ENCODE results near the gene FTL. TPM values are rescaled to one million over a fixed set of nuclear protein-coding genes. Genes with fewer than 3 reads are reported as not detected.

Gene FTL
- total and polyA plus RNA-seq, 5 donors from 2014 or later = 575 to 5,675 (median 4,460) TPM

DNA sequence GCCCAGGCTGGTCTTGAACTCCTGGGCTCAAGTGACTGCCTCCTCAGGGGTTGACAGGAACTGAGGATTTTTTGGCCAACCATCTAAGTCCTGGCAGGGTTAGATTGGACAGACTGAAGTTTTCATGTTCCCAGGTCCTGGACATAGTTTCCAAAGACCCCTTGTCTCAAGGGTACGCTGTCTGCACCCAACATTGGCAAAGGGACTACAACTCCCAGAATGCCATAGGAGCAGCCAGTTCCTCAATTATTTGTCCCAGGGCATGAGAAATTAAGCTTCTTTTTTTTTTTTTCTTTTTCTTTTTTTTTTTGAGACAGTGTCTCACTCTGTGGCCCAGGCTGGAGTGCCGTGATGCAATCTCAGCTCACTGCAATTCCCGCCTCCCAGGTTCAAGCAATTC, 21.1 kb downstream of the FTL start:
- Mint-ChIP-seq H3K27ac (no peak overlapping the region), H3K4me1 (peaks cover 0 to 19% (median 5%) of the 10 kb centered on the region in 4 donors), H3K27me3 (no peaks in the 10 kb centered on the region), H3K4me3 (no peak overlapping the region), H3K9me3 (no peaks in the 10 kb centered on the region), H3K36me3 (peaks cover 34% of the 10 kb centered on the region)
- Histone ChIP-seq H3K36me3 (ENCODE audit: control insufficient read depth, insufficient read depth, low read length) (peaks cover 12% of the 10 kb centered on the region), H3K4me1 (ENCODE audit: control insufficient read depth, insufficient read depth, low read length, poor library complexity, severe bottlenecking) (no peaks in the 10 kb centered on the region), H3K4me3 (ENCODE audit: low read depth, low read length) (no peak overlapping the region), H3K27ac (ENCODE audit: insufficient read depth, low read length, poor library complexity, severe bottlenecking) (no peak overlapping the region), H3K27me3 (ENCODE audit: control insufficient read depth, insufficient read depth, low read length) (no peaks in the 10 kb centered on the region), H3K9me3 (ENCODE audit: control insufficient read depth in 2 of 2, low read length in 2 of 2) (no peaks in the 10 kb centered on the region)
- ATAC-seq (ENCODE audit: low read depth in 2 of 2) = no peak
- DNase-seq = no peak

DNA sequence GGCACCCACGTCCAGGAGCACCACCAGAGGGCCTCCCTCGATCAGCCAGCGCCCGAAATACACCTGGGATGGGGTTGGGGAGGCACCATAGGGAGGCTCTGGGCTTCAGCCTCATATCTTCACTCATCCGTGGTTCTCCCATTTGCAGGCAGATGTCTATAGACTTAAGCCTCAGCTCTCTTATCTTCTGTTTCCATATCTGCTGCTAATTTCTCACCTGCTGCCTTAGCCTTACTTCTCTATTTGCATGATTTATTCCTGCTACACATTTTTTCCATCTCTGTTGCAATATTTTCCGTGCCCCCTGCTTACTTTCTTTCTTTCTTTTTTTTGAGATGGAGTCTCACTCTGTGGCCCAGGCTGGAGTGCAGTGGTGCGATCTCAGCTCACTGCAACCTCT, 22.2 kb downstream of the FTL start:
- Mint-ChIP-seq H3K27me3 (no peaks in the 10 kb centered on the region), H3K9me3 (no peaks in the 10 kb centered on the region), H3K4me3 (peak overlapping the region in 1 of 4 donors; percentile 24), H3K4me1 (peaks cover 1 to 26% (median 8%) of the 10 kb centered on the region in 4 donors), H3K27ac (peak overlapping the region in 1 of 3 donors; percentile 36), H3K36me3 (peaks cover 25% of the 10 kb centered on the region)
- Histone ChIP-seq H3K27me3 (ENCODE audit: control insufficient read depth, insufficient read depth, low read length) (no peaks in the 10 kb centered on the region), H3K27ac (ENCODE audit: insufficient read depth, low read length, poor library complexity, severe bottlenecking) (no peak overlapping the region), H3K36me3 (ENCODE audit: control insufficient read depth, insufficient read depth, low read length) (peaks cover 12% of the 10 kb centered on the region), H3K9me3 (ENCODE audit: control insufficient read depth in 2 of 2, low read length in 2 of 2) (no peaks in the 10 kb centered on the region), H3K4me1 (ENCODE audit: control insufficient read depth, insufficient read depth, low read length, poor library complexity, severe bottlenecking) (peaks cover 11% of the 10 kb centered on the region), H3K4me3 (ENCODE audit: low read depth, low read length) (no peak overlapping the region)
- ATAC-seq (ENCODE audit: low read depth in 2 of 2) (no peak), DNase-seq (no peak)

- Mint-ChIP-seq H3K27me3 (no peaks in the 10 kb centered on the region), H3K9me3 (no peaks in the 10 kb centered on the region), H3K4me1 (peaks cover 4 to 30% (median 15%) of the 10 kb centered on the region in 4 donors), H3K4me3 (peak overlapping the region in 1 of 4 donors; percentile 43), H3K36me3 (peaks cover 19% of the 10 kb centered on the region), H3K27ac (peak overlapping the region in 1 of 3 donors; percentile 93)
- Histone ChIP-seq H3K27me3 (ENCODE audit: control insufficient read depth, insufficient read depth, low read length) (no peaks in the 10 kb centered on the region), H3K9me3 (ENCODE audit: control insufficient read depth in 2 of 2, low read length in 2 of 2) (no peaks in the 10 kb centered on the region), H3K4me1 (ENCODE audit: control insufficient read depth, insufficient read depth, low read length, poor library complexity, severe bottlenecking) (peaks cover 18% of the 10 kb centered on the region), H3K36me3 (ENCODE audit: control insufficient read depth, insufficient read depth, low read length) (peaks cover 8% of the 10 kb centered on the region), H3K27ac (ENCODE audit: insufficient read depth, low read length, poor library complexity, severe bottlenecking) (no peak overlapping the region), H3K4me3 (ENCODE audit: low read depth, low read length) (no peak overlapping the region)
- ATAC-seq (ENCODE audit: low read depth in 2 of 2) (no peak), DNase-seq (no peak)
These were observed 23.2 kb downstream of the FTL start for GRCh38 chr19:48988286-48988685.

GRCh38 chr19:48988860-48989259, 23.8 kb downstream of the FTL start:
- Mint-ChIP-seq H3K27ac (no peak overlapping the region), H3K27me3 (no peaks in the 10 kb centered on the region), H3K36me3 (peaks cover 17% of the 10 kb centered on the region), H3K9me3 (no peaks in the 10 kb centered on the region), H3K4me1 (peaks cover 4 to 36% (median 19%) of the 10 kb centered on the region in 4 donors), H3K4me3 (no peak overlapping the region)
- ATAC-seq (ENCODE audit: low read depth in 2 of 2) (no peak), DNase-seq (no peak)
- H3K27me3 ChIP-seq (ENCODE audit: control insufficient read depth, insufficient read depth, low read length) = no peaks in the 10 kb centered on the region
- H3K36me3 ChIP-seq (ENCODE audit: control insufficient read depth, insufficient read depth, low read length) = peaks cover 4% of the 10 kb centered on the region
- H3K9me3 ChIP-seq (ENCODE audit: control insufficient read depth in 2 of 2, low read length in 2 of 2) = no peaks in the 10 kb centered on the region
- no peak overlapping the region for H3K27ac ChIP-seq (ENCODE audit: insufficient read depth, low read length, poor library complexity, severe bottlenecking)
- H3K4me1 ChIP-seq (ENCODE audit: control insufficient read depth, insufficient read depth, low read length, poor library complexity, severe bottlenecking) = peaks cover 19% of the 10 kb centered on the region
- no peak overlapping the region for H3K4me3 ChIP-seq (ENCODE audit: low read depth, low read length)

DNA sequence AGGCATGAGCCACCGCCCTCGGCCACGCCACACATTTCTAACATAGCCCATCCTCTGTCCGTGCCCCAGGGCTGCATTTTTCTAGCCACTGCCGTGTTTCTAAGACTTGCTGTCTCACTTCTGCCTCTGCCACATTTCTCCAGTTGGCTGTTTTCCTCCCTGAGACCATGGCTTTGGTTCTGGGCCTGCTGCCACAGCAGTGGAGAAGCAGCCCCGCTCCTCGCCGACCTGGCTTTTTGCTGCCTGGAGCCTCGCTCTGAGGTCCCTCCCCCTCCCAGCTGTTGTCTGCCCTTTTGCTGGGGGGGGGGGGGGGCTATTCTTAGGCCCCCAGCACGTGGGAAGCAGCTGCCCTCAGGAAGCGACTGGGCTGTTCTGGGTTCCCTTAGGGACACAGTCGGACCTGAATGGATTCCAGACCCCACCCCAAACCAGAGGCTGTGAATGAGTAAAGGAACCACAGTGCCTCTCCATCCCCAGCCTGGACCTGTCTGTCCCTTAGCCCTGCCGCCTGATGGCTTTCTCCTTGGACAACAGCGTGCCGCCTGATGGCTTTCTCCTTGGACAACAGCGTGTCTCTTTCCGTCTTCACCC, 24.7 kb downstream of the FTL start:
- peaks cover 29% of the 10 kb centered on the region for H3K4me1 ChIP-seq (ENCODE audit: control insufficient read depth, insufficient read depth, low read length, poor library complexity, severe bottlenecking)
- no peak for ATAC-seq (ENCODE audit: low read depth in 2 of 2)
- peak overlapping the region in 2 of 4 donors; percentile 29 to 43 for H3K4me3 Mint-ChIP-seq

DNA sequence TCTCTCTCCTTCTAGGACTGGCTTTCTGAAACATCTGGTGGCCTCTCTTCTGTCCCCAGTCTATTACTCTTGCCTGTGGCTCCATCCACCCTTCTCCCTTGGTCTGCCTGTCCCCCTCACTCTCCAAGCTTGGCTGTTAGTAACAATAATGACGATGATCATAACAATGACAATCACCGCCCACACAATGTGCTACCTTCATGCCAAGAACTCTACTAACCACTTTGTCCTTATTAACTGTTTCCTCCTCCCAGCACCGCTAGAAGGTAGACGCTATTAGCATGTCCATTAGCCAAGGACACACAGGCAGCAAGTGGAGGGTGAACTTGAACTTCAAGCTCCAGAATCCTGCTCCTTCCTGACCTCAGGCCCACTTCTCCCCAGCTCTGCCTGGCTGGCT, 25.3 kb downstream of the FTL start:
- no peaks in the 10 kb centered on the region for H3K9me3 ChIP-seq (ENCODE audit: control insufficient read depth in 2 of 2, low read length in 2 of 2)
- no peak overlapping the region for H3K4me3 ChIP-seq (ENCODE audit: low read depth, low read length)
- Mint-ChIP-seq H3K27ac (peak overlapping the region in 2 of 3 donors; percentile 65 to 74), H3K4me1 (peaks cover 9 to 50% (median 30%) of the 10 kb centered on the region in 4 donors), H3K9me3 (no peaks in the 10 kb centered on the region), H3K4me3 (peak overlapping the region in 3 of 4 donors; percentile 12 to 43 (median 27)), H3K36me3 (peaks cover 17% of the 10 kb centered on the region), H3K27me3 (no peaks in the 10 kb centered on the region)
- no peak overlapping the region for H3K27ac ChIP-seq (ENCODE audit: insufficient read depth, low read length, poor library complexity, severe bottlenecking)
- no peaks in the 10 kb centered on the region for H3K27me3 ChIP-seq (ENCODE audit: control insufficient read depth, insufficient read depth, low read length)
- H3K36me3 ChIP-seq (ENCODE audit: control insufficient read depth, insufficient read depth, low read length) = peaks cover 4% of the 10 kb centered on the region
- no peak for DNase-seq
- H3K4me1 ChIP-seq (ENCODE audit: control insufficient read depth, insufficient read depth, low read length, poor library complexity, severe bottlenecking) = peaks cover 30% of the 10 kb centered on the region
- no peak for ATAC-seq (ENCODE audit: low read depth in 2 of 2)

More for the DNA sequence above, 24.7 kb downstream of the FTL start:
- Histone ChIP-seq H3K36me3 (ENCODE audit: control insufficient read depth, insufficient read depth, low read length) (peaks cover 4% of the 10 kb centered on the region), H3K27me3 (ENCODE audit: control insufficient read depth, insufficient read depth, low read length) (no peaks in the 10 kb centered on the region), H3K4me3 (ENCODE audit: low read depth, low read length) (no peak overlapping the region), H3K27ac (ENCODE audit: insufficient read depth, low read length, poor library complexity, severe bottlenecking) (no peak overlapping the region), H3K9me3 (ENCODE audit: control insufficient read depth in 2 of 2, low read length in 2 of 2) (no peaks in the 10 kb centered on the region)
- no peaks in the 10 kb centered on the region for H3K9me3 Mint-ChIP-seq
- H3K27ac Mint-ChIP-seq = peak overlapping the region in 1 of 3 donors; percentile 74
- peaks cover 4 to 44% (median 26%) of the 10 kb centered on the region in 4 donors for H3K4me1 Mint-ChIP-seq
- no peaks in the 10 kb centered on the region for H3K27me3 Mint-ChIP-seq
- H3K36me3 Mint-ChIP-seq = peaks cover 17% of the 10 kb centered on the region
- no peak for DNase-seq

GRCh38 chr19:48991011-48991609, 26.0 kb downstream of the FTL start:
- Mint-ChIP-seq H3K9me3 (no peaks in the 10 kb centered on the region), H3K4me1 (peaks cover 9 to 50% (median 30%) of the 10 kb centered on the region in 4 donors), H3K4me3 (peak overlapping the region in 3 of 4 donors; percentile 19 to 54 (median 43)), H3K27me3 (no peaks in the 10 kb centered on the region), H3K27ac (peak overlapping the region in 2 of 3 donors; percentile 32 to 93), H3K36me3 (peaks cover 17% of the 10 kb centered on the region)
- no peak overlapping the region for H3K4me3 ChIP-seq (ENCODE audit: low read depth, low read length)
- ATAC-seq (ENCODE audit: low read depth in 2 of 2) (no peak), DNase-seq (no peak)
- no peaks in the 10 kb centered on the region for H3K27me3 ChIP-seq (ENCODE audit: control insufficient read depth, insufficient read depth, low read length)
- H3K9me3 ChIP-seq (ENCODE audit: control insufficient read depth in 2 of 2, low read length in 2 of 2) = no peaks in the 10 kb centered on the region
- peaks cover 4% of the 10 kb centered on the region for H3K36me3 ChIP-seq (ENCODE audit: control insufficient read depth, insufficient read depth, low read length)
- no peak overlapping the region for H3K27ac ChIP-seq (ENCODE audit: insufficient read depth, low read length, poor library complexity, severe bottlenecking)
- H3K4me1 ChIP-seq (ENCODE audit: control insufficient read depth, insufficient read depth, low read length, poor library complexity, severe bottlenecking) = peaks cover 30% of the 10 kb centered on the region

All from CD4-positive, CD25-positive, alpha-beta regulatory T cell (primary cell).